CD14-positive monocyte (primary cell): ENCODE results near the gene CREG1. TPM values are rescaled to one million over a fixed set of nuclear protein-coding genes. Genes with fewer than 3 reads are reported as not detected.

Experiments
- DNase-seq, 3 donors: peaks; one replicate each; pipeline ENCODE4 v3.0.0-alpha.2; 2011 to 2022
- H2AFZ ChIP-seq: 2 replicates; pipeline ENCODE4 v1.6.0; 2012; ENCODE audit warnings: mild to moderate bottlenecking, low read depth, low read length, inconsistent platforms; ENCODE audit not compliant: insufficient read depth, poor library complexity, severe bottlenecking
- H3K27ac ChIP-seq, 2 donors: 1 replicate in 1 of 2; 2 replicates in 1 of 2; pipeline ENCODE4 v1.5.1; 2012 to 2013; ENCODE audit warnings: low read length in 2 of 2, control low read depth in 1 of 2, inconsistent platforms in 1 of 2, low read depth in 1 of 2, mild to moderate bottlenecking in 1 of 2
- H3K27me3 ChIP-seq, 2 donors: one replicate each; pipeline versions ENCODE4 v1.6.0 to v1.6.1; 2011 to 2013; ENCODE audit warnings: low read length in 2 of 2; ENCODE audit not compliant: control insufficient read depth in 2 of 2, insufficient read depth in 2 of 2
- H3K36me3 ChIP-seq, 2 donors: replicated peaks in 1 of 2; 1 replicate in 1 of 2; 2 replicates in 1 of 2; pipeline versions ENCODE4 v1.5.1 to v1.6.1; 2012 to 2013; ENCODE audit warnings: low read length in 2 of 2, control low read depth in 1 of 2, inconsistent platforms in 1 of 2, mild to moderate bottlenecking in 1 of 2; ENCODE audit not compliant: insufficient read depth in 2 of 2, control insufficient read depth in 1 of 2
- H3K4me1 ChIP-seq, 2 donors: 1 replicate in 1 of 2; 2 replicates in 1 of 2; pipeline versions ENCODE4 v1.5.1 to v1.6.1; 2012 to 2013; ENCODE audit warnings: low read length in 2 of 2, control low read depth in 1 of 2, inconsistent platforms in 1 of 2, mild to moderate bottlenecking in 1 of 2, moderate library complexity in 1 of 2; ENCODE audit not compliant: insufficient read depth in 2 of 2, control insufficient read depth in 1 of 2
- H3K4me2 ChIP-seq: replicated peaks from 2 replicates; pipeline ENCODE3; 2012; ENCODE audit warnings: low read length, moderate library complexity, mild to moderate bottlenecking; ENCODE audit not compliant: poor library complexity, severe bottlenecking; ENCODE audit errors: extremely low read depth
- H3K4me3 ChIP-seq, 3 experiments: fragments of 200-600 bp in 1 of 3; sonication (generic) in 1 of 3; replicated peaks in 1 of 3; 1 replicate in 2 of 3; 2 replicates in 1 of 3; pipeline ENCODE4 v1.5.1; 2011 to 2013; ENCODE audit warnings: low read length in 3 of 3, mild to moderate bottlenecking in 3 of 3, control low read depth in 2 of 3, low read depth in 2 of 3, inconsistent platforms in 1 of 3, moderate library complexity in 1 of 3
- H3K79me2 ChIP-seq: 2 replicates; pipeline ENCODE4 v1.6.0; 2012; ENCODE audit warnings: mild to moderate bottlenecking, control low read depth, inconsistent platforms, low read length, moderate library complexity; ENCODE audit not compliant: insufficient read depth
- H3K9ac ChIP-seq: 2 replicates; pipeline ENCODE4 v1.6.0; 2017; ENCODE audit warnings: low read length, mild to moderate bottlenecking; ENCODE audit not compliant: insufficient read depth, poor library complexity, severe bottlenecking
- H3K9me3 ChIP-seq, 2 donors: replicated peaks in 1 of 2; 1 replicate in 1 of 2; 2 replicates in 1 of 2; pipeline versions ENCODE4 v1.5.1 to v1.6.1; 2012 to 2013; ENCODE audit warnings: low read length in 2 of 2, control low read depth in 1 of 2; ENCODE audit not compliant: control insufficient read depth in 1 of 2, insufficient read depth in 1 of 2
- H4K20me1 ChIP-seq: 2 replicates; pipeline ENCODE4 v1.6.0; 2012; ENCODE audit warnings: mild to moderate bottlenecking, low read length, control low read depth, moderate library complexity; ENCODE audit not compliant: insufficient read depth
- H3K27ac Mint-ChIP-seq, 7 donors: one replicate each; pipeline ENCODE4 v1.8.0; 2020; ENCODE audit warnings: mild to moderate bottlenecking in 7 of 7, mixed read lengths in 7 of 7, moderate library complexity in 6 of 7, inconsistent platforms in 2 of 7
- H3K27me3 Mint-ChIP-seq, 3 donors: one replicate each; pipeline ENCODE4 v1.8.0; 2021 to 2022; ENCODE audit warnings: low read depth in 3 of 3, mild to moderate bottlenecking in 3 of 3, mixed read lengths in 3 of 3, moderate library complexity in 3 of 3, inconsistent platforms in 1 of 3
- H3K36me3 Mint-ChIP-seq, 2 donors: one replicate each; pipeline ENCODE4 v1.8.0; 2020; ENCODE audit warnings: mixed read lengths in 2 of 2, inconsistent platforms in 1 of 2, mild to moderate bottlenecking in 1 of 2
- H3K4me1 Mint-ChIP-seq: one replicate; pipeline ENCODE4 v1.8.0; 2020; ENCODE audit warnings: mild to moderate bottlenecking, mixed read lengths
- H3K4me3 Mint-ChIP-seq, 2 donors: one replicate each; pipeline ENCODE4 v1.8.0; 2020; ENCODE audit warnings: mild to moderate bottlenecking in 2 of 2, mixed read lengths in 2 of 2, moderate library complexity in 1 of 2
- H3K9me3 Mint-ChIP-seq, 7 donors: one replicate each; pipeline ENCODE4 v1.8.0; 2020 to 2022; ENCODE audit warnings: mixed read lengths in 7 of 7, mild to moderate bottlenecking in 6 of 7, moderate library complexity in 6 of 7, inconsistent platforms in 2 of 7
- CTCF ChIP-seq: fragments of 200-600 bp; IDR thresholded peaks from one replicate; pipeline ENCODE4 v1.8.0; 2022; ENCODE audit warnings: antibody characterized with exemption, mild to moderate bottlenecking
- WGBS: methylation state at CpG from one replicate; pipeline ENCODE4 v1.1.5; 2013; ENCODE audit warnings: missing lambda C conversion rate; ENCODE audit not compliant: insufficient coverage; 5-methylcytosine and 5-hydroxymethylcytosine counted together
- intact Hi-C, 2 donors: fragments of 100-400 bp; cut with micrococcal nuclease; formaldehyde crosslinking; loops; one replicate each; pipeline versions ENCODE4 v1.15.0 to v1.15.1; 2023
- polyA plus RNA-seq, 3 donors: library from polyadenylated mRNA; depleted of rRNA in 1 of 3; unstranded in 2 of 3; stranded (reverse) in 1 of 3; fragments of 300-500 nt in 2 of 3; fragments of >200 nt in 1 of 3; fragmentation: Illumina TruSeq in 2 of 3; gene quantifications; 1 replicate in 2 of 3; 2 replicates in 1 of 3; pipeline ENCODE4 v1.2.3, GENCODE V29; 2012 to 2021

CREG1 gene
- polyA plus RNA-seq, 3 donors = 150 to 309 (median 248) TPM

GRCh38 chr1:167502192-167502551, 51.4 kb downstream of the CREG1 start:
- Histone ChIP-seq H3K9me3 (no peaks in the 10 kb centered on the region), H3K27me3 (no peaks in the 10 kb centered on the region), H3K36me3 (no peaks in the 10 kb centered on the region), H3K9ac (no peak overlapping the region), H3K79me2 (no peaks in the 10 kb centered on the region), H3K4me3 (no peak overlapping the region), H3K4me1 (no peaks in the 10 kb centered on the region), H4K20me1 (no peaks in the 10 kb centered on the region), H2AFZ (no peak overlapping the region), H3K4me2 (no peak overlapping the region), H3K27ac (no peak overlapping the region)
- Mint-ChIP-seq H3K27ac (no peak overlapping the region), H3K27me3 (peaks cover 3 to 6% (median 4%) of the 10 kb centered on the region in 3 donors), H3K36me3 (no peaks in the 10 kb centered on the region), H3K4me1 (peaks cover 6% of the 10 kb centered on the region), H3K4me3 (no peak overlapping the region), H3K9me3 (no peaks in the 10 kb centered on the region)
- intact Hi-C loops = no loop called here
- DNase-seq = no peak
- TF ChIP-seq CTCF = no peak
- WGBS = no CpG with 5 or more reads among the region's 5 CpGs

- Mint-ChIP-seq H3K27ac (no peak overlapping the region), H3K4me3 (no peak overlapping the region), H3K4me1 (peaks cover 6% of the 10 kb centered on the region), H3K9me3 (no peaks in the 10 kb centered on the region), H3K27me3 (peaks cover 0 to 6% (median 5%) of the 10 kb centered on the region in 3 donors), H3K36me3 (no peaks in the 10 kb centered on the region)
- H3K27me3 ChIP-seq = no peaks in the 10 kb centered on the region
- H4K20me1 ChIP-seq = no peaks in the 10 kb centered on the region
- no peak overlapping the region for H3K4me3 ChIP-seq
- WGBS = 94% methylated on average over 8 of the region's 10 CpGs
- intact Hi-C loops = no loop called here
- H3K79me2 ChIP-seq = no peaks in the 10 kb centered on the region
- H3K36me3 ChIP-seq = no peaks in the 10 kb centered on the region
- no peak for DNase-seq
- no peak overlapping the region for H3K9ac ChIP-seq
- H3K9me3 ChIP-seq = no peaks in the 10 kb centered on the region
- H2AFZ ChIP-seq = no peak overlapping the region
- TF ChIP-seq CTCF = no peak
- H3K27ac ChIP-seq = no peak overlapping the region
- H3K4me1 ChIP-seq = no peaks in the 10 kb centered on the region
- H3K4me2 ChIP-seq = no peak overlapping the region
Measured at GRCh38 chr1:167501515-167502191, 51.9 kb downstream of the CREG1 start.
